Measurements from ENCODE around the gene FBXO34.
"Not testable (repeated sequence)": the region's sequence is repeated elsewhere in the genome, so short reads cannot be mapped to it uniquely, and the experiment has no call there.

FBXO34 gene

GRCh38 chr14:55340482-55340881 is 69.3 kb downstream of the FBXO34 start:
- H3K4me3 ChIP-seq (ENCODE audit: low read depth, low read length) = no peak overlapping the region
- TF ChIP-seq, protein P1, sequence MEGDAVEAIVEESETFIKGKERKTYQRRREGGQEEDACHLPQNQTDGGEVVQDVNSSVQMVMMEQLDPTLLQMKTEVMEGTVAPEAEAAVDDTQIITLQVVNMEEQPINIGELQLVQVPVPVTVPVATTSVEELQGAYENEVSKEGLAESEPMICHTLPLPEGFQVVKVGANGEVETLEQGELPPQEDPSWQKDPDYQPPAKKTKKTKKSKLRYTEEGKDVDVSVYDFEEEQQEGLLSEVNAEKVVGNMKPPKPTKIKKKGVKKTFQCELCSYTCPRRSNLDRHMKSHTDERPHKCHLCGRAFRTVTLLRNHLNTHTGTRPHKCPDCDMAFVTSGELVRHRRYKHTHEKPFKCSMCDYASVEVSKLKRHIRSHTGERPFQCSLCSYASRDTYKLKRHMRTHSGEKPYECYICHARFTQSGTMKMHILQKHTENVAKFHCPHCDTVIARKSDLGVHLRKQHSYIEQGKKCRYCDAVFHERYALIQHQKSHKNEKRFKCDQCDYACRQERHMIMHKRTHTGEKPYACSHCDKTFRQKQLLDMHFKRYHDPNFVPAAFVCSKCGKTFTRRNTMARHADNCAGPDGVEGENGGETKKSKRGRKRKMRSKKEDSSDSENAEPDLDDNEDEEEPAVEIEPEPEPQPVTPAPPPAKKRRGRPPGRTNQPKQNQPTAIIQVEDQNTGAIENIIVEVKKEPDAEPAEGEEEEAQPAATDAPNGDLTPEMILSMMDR (IDR thresholded peaks at IDR 0.05; ENCODE audit: control insufficient read depth, extremely low read depth, insufficient read depth) = no peak
- no peak for DNase-seq (ENCODE audit: low read depth)

DNA sequence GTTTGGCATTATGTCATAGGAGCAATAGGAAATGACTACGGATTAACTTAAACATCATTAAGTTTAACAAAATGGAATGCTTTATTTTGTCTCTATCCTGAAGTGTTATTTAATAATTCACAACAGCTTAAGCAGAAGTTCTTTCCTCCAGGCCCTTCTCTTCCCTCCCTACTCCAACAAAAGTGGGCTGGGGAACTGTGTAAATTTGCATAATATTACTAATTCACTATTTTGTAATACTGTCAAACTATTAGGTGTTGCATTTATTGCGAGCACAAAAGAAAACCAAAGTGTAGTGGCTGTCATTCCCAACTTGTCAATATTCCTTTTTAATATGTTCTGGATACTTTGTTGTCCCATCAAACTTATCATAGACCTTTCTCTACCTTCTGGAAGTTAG is 70.6 kb downstream of the FBXO34 start:
- H3K4me3 ChIP-seq (ENCODE audit: low read depth, low read length) = no peak overlapping the region
- no peak for DNase-seq (ENCODE audit: low read depth)
- TF ChIP-seq, protein P1 (IDR thresholded peaks at IDR 0.05; ENCODE audit: control insufficient read depth, extremely low read depth, insufficient read depth) = no peak

DNA sequence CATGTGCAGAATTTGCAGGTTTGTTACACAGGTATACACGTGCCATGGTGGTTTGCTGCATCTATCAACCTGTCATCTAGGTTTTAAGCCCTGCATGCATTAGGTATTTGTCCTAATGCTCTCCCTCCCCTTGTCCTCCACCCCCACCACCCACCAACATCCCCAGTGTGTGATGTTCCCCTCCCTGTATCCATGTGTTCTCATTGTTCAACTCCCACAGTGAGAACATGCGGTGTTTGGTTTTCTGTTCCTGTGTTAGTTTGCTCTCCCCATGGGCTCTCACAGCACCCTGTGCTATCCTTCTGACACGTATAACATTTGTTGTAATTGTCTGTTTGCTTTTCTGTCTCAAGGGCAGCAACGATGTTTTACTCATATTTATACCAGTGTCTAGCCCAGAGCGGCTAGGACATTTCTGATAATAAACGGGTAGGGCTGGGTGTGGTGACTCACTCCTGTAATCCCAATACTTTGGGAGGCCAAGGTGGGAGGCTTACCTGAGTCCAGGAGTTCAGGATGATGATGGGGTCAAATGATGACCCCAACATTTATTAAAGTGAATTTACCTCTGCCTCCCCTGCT is 73.5 kb downstream of the FBXO34 start:
- not testable (repeated sequence) for DNase-seq (ENCODE audit: low read depth)

DNA sequence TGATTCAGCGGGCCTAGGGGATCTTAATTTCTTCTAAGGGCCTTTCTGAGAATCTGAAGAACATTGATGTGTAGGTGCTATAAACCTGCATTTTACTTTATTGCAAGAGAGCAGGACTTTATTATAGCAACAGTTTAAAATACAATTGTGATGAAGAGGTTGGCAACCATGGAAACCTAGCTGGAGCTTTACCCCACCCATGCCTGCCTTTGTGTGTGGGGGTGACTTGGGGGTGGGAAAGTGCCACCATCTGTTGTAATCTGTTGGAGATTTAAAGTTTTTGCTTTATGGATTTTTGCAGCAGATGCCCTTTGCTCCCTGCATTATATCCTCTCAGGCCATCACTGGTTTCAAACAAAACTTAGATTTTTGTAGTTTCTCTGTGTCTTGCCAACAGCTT is 75.8 kb downstream of the FBXO34 start:
- DNase-seq (ENCODE audit: low read depth) = no peak
- TF ChIP-seq, protein P1 (IDR thresholded peaks at IDR 0.05; ENCODE audit: control insufficient read depth, extremely low read depth, insufficient read depth) = no peak
- no peak overlapping the region for H3K4me3 ChIP-seq (ENCODE audit: low read depth, low read length)

More for the DNA sequence above, 73.5 kb downstream of the FBXO34 start:
- H3K4me3 ChIP-seq (ENCODE audit: low read depth, low read length) = not testable (repeated sequence)

DNA sequence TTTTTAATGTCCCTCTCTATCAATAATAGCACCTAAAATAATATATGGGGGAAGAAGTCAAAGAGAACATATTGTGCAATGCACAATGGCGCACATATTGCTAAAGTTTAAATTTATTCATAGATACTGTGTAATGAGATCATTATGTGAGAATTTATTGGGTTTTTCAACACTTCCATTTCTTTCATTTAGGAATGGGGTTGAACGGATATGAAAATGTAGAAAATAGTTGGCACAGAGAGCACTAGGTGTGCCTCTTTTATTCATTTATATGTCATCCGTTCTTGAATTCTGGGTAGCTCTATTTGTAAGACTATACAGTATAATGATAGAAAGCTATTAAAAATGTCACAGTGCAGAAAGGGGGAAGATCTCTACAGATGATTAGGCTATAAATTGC is 76.5 kb downstream of the FBXO34 start:
- TF ChIP-seq, protein P1 (IDR thresholded peaks at IDR 0.05; ENCODE audit: control insufficient read depth, extremely low read depth, insufficient read depth) = no peak
- H3K4me3 ChIP-seq (ENCODE audit: low read depth, low read length) = no peak overlapping the region
- no peak for DNase-seq (ENCODE audit: low read depth)

- DNase-seq (ENCODE audit: low read depth) = no peak
- H3K4me3 ChIP-seq (ENCODE audit: low read depth, low read length) = no peak overlapping the region
- TF ChIP-seq, protein P1 (IDR thresholded peaks at IDR 0.05; ENCODE audit: control insufficient read depth, extremely low read depth, insufficient read depth) = no peak
Measured at GRCh38 chr14:55348766-55349453, 77.7 kb downstream of the FBXO34 start.

DNA sequence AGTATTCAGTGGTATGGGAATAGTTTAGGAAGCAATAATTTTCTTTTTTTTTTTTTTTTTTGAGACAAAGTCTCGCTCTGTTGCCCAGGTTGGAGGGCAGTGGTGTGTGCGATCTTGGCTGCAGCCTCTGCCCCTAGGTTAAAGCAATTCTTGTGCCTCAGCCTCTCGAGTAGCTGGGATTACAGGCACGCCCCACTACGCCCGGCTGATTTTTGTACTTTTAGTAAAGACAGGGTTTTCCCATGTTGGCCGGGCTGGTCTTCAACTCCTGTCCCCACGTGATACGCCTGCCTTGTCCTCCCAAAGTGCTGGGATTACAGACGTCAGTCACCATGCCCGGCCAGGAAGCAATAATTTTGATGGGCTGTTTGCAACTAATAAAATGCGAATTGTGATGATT is 78.3 kb downstream of the FBXO34 start:
- no peak overlapping the region for H3K4me3 ChIP-seq (ENCODE audit: low read depth, low read length)
- DNase-seq (ENCODE audit: low read depth) = no peak
- TF ChIP-seq, protein P1 (IDR thresholded peaks at IDR 0.05; ENCODE audit: control insufficient read depth, extremely low read depth, insufficient read depth) = no peak

Data from LNCaP clone FGC (cell line).